HG03064 (cell line): ENCODE results near the gene IGSF22.
A peak's percentile ranks its signal among the peaks of the same experiment; 100 is the strongest.

Experiments used
- ATAC-seq: cut with Tn5 transposase; IDR thresholded peaks from one replicate; pipeline ENCODE4 v1.9.1; 2021; ENCODE audit warnings: low read depth; ENCODE audit not compliant: unreplicated experiment

The IGSF22 gene

DNA sequence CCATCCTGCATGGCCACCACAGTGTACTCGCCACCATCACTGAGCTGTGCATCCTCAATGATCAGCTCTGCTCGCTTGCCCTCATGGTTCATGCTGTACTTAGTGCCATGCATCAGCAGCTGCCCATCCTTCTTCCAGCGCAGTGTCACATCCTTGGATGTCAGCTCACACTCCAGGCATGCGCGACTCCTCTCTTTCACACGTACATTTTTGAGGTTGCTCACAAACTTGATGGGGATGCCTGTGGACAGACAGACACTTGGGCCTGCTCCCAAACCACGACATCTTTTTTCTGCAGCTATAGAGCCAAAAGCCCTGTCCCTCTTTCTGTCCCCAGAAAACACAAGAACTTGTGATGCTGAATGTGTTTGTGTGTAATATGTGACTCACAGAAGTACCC lies 10.5 kb downstream of the IGSF22 start:
- no peak for ATAC-seq

DNA sequence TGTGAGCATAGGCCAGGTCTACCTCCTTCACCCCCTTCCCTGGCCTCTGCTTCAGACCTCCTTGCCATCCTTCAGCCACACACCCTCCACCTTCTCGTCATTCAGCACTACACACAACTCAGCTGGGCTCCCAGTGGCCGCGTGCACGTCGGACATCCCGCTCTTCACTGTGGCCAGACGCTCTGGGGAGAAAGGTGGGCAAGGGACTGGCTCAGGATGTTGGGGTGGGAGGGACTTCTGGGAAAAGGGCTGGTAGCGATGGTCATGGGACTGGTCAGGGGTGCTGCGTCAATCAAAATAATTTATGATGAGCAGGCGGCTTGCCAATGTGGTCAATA lies 11.6 kb downstream of the IGSF22 start:
- no peak for ATAC-seq

DNA sequence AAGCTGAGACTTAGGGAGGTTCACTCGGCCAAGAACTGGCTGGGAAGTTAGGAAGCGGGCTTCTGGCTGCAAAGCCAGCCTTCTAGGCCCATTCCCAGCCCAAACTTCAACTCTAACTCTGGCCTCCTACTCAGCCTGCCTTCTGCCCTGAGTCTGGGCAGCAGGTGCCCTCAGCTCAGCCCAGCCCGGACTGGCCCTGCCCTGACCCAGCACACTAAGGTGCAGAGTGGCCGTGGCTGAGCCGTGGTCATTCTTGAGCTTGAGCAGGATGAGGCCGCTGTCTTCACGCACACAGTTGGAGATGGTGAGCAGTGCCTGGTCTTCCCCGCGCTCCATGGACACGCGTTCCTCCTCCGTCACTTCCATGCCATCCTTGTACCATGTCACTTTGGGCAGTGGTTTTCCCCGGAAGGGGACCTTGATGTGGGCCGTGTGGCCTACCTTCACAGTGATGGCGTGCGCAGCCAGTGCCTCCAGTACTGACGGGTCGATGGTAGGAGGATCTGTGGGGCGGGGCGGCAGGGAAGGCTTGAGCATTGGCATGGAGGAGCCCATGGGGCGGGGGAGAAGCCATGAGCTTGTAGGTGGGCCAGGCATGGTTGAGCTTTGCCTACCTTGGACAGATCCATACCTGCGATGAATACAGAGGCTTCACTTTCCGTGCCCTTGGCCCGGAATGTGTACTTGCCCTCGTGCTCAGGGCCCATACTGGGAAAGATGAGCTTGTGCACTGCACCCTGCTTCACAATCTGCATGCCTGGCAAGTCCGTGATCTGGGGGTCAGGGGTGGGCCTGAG lies 12.1 kb downstream of the IGSF22 start:
- ATAC-seq = no peak

DNA sequence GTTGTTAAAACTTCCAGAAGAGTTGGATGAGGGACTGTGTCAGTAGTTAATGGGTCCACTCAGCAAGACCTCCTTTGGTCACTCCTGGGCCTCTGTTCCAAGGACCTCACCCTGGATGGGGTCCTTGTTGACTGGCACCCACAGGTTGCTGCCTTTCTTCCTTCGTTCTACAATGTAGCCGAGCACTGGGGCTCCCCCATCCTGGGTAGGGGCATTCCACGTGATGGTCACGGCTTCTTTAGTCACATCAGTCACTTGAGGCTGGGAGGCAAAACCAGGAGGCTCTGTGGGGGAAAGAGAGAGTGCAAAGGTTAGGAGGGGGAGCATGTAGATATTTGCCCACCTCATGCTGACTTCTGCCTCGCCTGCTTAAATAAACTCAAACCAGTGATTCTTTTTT lies 15.4 kb downstream of the IGSF22 start:
- no peak for ATAC-seq

DNA sequence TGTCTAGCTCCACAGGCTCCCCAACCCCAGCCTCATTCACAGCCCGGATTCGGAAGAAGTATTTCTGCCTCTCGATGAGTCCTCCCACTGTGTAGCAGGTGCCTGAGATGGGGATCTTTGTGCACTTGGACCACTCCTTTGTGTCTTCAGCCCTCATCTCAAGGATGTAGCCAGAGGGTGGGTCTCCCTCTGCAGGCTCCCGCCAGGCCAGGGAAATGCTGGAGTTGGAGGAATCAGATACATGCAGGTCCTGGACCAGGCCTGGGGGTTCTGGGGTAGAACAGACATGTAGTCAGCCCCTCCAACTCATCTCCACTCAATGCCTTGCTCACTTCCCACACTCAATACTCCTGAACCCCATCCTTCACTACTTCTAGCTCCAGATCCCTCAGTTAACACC lies 16.6 kb downstream of the IGSF22 start:
- ATAC-seq = no peak

DNA sequence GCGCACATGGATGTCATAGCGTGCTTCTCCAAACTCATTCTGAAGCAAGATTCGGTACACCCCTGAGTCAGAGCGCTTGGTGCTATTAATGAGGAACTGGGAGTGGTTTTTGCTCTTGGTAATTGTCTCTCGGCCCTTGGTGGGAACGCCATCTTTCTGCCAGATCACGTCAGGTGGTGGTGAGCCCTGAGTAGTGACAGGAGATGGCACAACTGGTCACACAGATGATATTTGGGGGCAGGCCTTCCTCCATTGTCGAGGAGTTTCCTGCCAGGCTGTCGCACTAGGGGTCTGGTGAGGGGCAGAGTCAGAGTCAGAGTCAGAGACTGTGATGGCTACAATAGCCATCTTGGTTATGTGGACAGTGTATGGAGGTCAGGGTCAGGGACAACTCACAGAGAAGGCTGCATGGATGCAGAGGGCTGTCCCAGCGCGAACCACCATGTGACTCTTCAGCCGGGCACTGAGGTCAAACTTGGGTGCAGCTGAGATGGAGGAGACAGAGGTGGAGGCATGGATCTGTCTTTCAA lies 18.1 kb downstream of the IGSF22 start:
- no peak for ATAC-seq

DNA sequence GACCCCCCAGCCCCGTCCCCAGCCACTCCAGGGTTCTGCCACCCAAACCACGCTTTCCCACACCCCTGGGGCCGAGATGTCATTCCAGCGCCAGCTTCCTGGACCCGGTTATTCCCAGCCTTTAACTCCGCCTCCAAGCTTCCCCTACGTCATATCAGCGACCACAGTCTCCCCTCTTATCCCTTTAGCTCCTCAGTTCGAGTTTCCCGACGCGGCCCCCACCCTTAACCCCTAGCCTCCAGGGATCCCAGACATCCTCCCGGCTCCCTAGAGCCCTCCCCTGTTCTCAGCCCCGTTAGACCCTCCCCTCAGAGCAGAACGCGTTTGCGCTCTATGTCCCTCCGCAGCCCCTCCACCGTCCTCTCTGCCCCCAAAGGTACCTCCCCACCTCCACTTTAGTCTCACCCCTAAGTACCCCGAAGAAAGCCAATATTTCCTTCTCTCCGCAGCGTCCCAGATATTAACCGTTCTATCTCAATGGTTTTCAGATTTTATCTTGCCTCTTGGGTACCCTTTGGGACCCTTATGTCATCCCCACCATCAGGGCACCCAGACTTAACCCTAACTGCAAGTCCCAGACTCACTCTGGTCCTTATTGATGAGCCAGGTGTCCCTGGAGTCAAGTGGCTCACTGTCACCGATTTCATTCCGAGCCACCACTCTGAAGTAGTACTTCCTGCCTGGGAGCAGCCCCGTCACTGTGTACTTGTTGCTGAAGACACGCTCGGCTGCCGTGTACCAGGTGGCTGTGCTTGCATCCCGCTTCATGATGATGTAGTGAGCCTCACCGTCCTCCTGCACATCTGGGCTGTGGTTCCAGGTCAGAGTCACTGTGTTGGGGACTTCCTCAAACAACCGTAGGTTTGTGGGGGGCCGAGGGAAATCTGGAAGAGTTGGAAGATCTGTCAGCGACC lies 19.4 kb downstream of the IGSF22 start:
- no peak for ATAC-seq

DNA sequence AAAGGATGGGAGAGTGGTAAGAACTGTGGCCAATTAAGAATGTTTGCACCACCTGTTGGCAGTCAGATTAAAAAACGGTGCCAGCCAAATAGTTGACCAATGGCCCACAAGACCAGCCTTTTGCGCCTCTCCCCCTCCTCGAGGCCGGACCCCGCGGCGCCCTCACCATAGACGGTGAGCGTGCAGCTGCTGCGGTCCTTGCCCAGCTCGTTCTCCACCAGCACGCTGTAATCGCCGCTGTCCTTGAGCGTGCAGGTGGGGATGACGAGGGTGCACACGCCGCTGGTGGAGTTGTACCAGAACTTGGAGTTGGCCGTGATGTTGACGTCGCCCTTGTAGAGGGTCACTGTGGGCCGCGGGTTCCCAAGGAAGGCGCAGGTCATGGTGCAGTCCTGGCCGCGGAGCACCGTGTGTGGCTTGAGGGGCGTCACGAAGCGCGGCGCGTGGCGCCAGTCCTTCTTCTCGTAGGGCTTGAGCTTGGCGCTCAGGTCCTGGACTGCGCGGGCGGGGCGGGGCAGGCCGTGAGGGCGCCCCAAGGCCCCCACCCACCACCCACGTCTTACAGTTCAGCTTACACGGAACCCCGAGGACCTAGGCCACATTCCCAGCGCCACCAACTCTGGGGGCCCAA lies 20.2 kb downstream of the IGSF22 start:
- ATAC-seq = no peak

DNA sequence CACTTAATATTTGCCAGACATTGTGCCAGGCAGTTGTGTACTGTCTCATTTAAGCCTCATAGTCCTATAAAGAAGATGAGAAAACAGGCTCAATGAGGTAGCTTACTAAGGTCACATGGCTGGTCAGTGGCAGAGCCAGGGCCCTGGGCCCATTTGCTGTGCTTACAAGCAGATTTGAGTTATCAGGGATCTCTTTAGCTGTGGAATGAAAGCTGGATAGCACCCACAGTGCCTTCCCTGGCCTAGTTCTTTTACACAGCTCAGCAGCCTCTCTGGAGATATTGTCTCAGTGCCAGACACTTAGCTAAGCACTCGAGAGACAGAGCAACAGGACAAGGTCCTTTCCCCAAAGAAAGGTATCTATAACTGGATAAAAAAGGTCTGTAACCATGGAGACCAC lies 21.3 kb downstream of the IGSF22 start:
- ATAC-seq = no peak

DNA sequence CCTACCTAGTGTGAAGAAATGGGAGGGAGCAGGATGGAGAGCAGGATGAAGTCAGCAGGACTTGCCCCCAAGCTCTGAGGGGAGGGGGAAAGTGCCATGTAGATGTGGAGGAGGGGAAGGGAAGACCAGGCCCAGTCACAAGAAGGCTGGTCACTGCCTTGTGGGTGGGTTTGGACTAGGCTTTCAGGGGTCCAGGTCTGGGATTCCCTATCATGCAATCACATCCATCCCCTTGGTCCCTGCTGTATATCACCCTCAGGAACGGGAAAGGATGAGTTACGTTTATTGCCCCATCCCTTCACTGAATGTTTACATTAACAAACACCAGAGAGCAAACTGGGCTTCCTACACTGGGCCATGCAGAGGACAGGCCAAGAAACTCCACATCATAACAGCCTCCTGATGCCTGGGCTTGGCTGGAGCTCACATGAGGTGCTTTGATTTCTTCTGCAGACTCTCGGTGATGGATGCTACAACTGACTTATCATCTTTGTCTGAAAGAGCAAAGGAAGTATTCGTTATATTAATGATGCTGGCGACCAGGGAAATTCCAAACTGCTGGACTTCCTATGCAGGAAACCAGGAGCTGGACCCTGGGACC lies 21.8 kb downstream of the IGSF22 start:
- no peak for ATAC-seq

DNA sequence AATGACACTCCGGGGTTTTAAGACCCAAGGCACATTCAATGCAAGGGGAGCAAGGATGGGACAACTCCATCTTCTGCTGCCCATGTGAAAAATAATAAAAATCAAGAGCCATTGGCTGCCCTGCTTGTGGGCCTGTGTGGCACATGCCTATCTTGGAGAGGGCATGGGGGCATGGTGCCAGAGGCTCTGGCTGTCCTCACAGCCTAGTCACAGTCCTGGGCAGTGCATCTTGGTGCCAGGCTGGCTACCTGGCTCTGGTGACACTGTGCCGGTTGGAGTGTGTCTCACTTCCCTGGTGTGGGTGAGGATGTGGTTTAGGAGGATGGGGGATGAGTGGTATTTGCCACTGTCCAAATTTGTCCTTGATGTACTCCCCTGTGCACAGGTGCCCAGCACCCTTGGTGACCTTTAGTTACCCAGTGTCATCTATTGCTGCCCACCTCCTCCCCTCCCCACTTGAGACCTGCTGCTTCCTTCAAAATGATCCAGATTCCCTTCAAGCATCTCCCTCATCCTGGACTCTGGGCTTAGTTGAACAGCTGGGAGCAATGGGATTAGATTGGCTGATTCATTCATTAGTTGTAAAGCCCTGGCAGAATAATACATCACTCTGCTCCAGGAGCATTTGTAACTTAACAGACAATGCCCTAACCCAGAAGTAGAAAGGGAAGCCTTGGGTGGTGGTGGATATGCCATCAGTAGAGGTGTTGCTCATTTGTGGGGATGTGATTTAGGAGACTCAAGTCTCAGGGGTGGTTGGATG lies 22.8 kb downstream of the IGSF22 start:
- no peak for ATAC-seq

DNA sequence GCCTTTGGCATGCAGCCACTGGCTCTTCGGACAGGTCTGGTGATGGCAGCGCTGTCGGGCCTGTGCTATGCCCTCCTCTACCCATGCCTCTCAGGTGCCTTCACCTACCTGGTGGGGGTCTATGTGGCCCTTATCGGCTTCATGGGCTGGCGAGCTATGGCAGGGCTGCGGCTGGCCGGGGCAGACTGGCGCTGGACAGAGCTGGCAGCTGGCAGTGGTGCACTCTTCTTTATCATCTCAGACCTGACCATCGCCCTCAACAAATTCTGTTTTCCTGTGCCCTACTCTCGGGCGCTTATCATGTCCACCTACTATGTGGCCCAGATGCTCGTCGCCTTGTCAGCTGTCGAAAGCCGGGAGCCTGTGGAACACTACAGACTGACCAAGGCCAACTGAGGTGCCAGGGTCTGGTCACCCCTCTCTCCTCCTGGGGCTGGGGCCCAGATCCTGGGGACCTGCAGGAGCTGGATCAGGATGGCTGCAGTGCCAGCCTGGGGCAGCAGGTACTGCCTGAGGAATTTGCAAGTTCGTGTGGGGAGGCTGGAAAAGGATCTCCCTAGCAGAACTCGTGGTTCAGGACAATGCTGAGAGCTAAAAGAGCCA lies 24.3 kb downstream of the IGSF22 start:
- no peak for ATAC-seq

DNA sequence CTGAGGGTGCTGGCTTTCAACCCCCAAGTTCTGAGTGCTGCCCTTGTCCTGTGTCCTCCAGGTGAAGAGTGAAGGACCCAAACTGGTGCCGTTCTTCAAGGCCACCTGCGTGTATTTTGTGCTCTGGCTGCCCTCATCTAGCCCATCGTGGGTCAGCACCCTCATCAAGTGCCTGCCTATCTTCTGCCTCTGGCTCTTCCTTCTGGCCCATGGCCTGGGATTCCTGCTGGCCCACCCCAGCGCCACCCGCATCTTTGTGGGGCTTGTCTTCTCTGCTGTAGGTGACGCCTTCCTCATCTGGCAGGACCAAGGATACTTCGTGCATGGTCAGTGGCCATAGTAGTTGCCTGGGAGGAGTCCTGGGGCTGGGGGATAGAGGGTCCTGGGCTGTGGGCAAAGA lies 25.1 kb downstream of the IGSF22 start:
- no peak for ATAC-seq

DNA sequence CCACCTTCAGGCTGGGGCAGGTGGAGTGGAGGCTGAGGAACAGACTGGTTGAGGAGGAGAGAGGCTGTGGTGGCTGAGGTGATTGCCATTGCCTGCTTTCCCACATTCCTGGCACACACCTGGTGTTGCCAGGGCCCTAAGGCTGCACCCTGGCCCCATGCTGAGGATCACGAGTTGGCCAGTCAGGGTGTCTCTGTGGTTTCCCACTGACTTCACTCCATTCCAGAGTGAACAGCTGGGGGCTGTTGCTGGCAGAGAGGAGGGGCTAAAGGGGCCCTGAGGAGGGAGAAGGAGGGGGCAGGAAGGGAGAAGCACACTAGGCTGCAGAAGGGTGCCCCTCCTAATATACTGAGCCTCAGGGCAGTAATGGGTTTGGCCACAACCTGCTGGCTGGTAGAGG lies 25.6 kb downstream of the IGSF22 start:
- ATAC-seq = no peak

DNA sequence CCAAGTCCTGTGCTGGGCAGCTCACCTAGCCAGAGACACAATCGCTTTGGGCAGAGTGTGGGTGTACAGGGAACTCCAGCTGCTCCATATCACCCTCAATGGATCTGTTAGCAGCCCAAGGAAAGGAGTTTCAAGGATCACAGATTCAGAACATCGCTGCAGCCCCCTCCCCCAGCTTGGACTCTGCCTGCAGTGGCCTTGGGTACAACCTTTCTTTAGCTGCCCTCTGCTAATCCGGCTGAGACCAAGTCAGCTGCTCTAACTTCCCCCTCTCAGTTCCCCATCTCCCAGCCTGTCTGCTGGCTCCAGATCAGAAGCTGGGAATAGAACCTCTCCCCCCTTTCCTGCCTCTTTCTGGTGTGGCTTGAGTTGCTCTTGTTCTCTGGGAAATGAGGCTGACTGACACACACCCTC lies 26.1 kb downstream of the IGSF22 start:
- no peak for ATAC-seq

DNA sequence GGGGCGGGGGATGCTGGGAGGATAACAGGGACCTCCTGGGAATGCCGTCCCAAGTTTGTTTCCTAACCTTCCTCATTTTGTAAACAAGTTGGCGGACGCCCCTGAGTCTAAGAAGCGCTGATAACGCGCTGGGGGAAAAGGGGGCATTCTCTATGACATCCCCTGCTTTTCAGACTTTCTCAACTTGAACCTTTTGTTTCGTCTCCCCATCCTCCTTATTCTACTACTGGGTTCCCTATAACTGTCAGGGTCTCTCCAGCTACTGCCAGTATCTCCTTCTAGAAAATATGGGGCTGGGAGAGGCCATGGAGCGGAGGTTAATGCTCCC lies 26.8 kb downstream of the IGSF22 start:
- ATAC-seq = no peak

DNA sequence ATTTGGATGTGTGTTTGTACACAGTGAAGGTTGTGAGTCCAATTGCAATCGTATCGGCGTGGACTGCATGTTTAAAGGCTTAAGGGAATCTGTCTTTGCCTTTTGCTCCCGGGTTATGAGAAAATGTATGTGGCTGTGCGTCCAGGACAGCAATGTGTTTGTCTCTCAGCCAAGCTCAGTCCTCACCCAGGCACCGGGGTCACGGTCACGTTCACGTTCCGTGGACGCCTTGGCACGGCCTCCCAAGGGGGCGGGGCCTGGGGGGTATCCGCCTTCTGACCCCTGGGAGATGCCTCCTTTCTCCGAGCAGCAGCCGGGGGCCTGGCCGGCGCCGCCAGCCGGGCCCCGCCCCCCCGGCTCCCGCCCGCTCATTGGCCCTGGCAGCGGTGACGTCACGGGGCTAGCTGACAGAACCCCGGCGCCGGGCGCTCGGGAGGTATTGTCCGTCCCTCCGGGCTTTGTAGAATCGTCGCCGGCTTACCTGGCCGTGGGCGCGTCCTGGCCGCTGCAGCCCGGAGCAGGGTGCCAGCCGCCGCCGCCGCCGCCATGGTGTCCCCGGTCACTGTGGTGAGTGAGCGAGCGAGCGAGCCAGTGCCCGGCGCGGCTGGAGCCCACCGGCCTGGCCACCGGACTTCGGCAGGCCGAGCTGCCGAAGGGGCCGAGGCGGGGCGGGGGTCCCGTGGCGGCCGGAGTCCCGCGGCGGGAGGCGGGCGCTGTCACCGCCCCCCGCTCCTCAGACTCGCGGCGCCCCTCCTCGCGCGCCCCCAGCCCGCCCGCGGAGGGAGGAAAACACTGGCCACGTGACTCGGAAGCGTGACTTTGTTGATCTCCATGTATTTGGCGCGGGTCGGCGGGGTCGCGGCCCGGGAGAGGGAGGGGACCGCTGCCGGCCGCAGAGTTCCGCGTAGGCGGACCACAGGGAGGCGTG lies 27.4 kb downstream of the IGSF22 start, which contains the start of gene TMEM86A:
TMEM86A (plus strand) TSS at position 439 of the 928 bp plus-strand sequence; CDS start at position 547, 108 bp downstream.
- ATAC-seq = peak; percentile 90

DNA sequence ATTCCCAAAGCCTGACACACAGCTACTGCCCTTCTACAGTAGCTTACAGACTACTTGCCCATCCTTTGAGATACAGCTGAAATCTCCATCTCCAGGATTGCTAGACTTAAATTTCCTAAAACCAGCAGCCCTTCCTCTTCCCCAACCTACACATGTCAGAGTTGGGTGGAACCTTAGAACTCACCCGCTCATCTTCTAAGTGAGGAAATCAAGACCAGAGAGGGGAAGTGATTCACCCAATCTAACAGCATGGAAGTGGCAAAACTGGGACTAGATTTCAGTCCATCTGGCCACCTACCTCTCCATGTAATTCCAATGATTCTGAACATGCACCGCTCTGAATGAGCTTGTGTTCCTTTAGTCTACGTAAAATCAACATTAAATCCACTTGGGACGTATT lies 28.4 kb downstream of the IGSF22 start:
- ATAC-seq = no peak
